BLaER1 (cell line): ENCODE measurements around the gene RAD50.

Experiments
- H3K27ac ChIP-seq: shearing (Covaris generic); formaldehyde crosslinking; 2 replicates; pipeline ENCODE4 v1.8.1; 2022
- H3K27me3 ChIP-seq: shearing (Covaris generic); formaldehyde crosslinking; 2 replicates; pipeline ENCODE4 v1.8.1; 2022
- H3K36me3 ChIP-seq: shearing (Covaris generic); formaldehyde crosslinking; 2 replicates; pipeline ENCODE4 v1.8.1; 2022
- H3K4me1 ChIP-seq: shearing (Covaris generic); formaldehyde crosslinking; 2 replicates; pipeline ENCODE4 v1.8.1; 2022
- H3K4me2 ChIP-seq: shearing (Covaris generic); formaldehyde crosslinking; 2 replicates; pipeline ENCODE4 v1.8.1; 2022
- H3K4me3 ChIP-seq: shearing (Covaris generic); formaldehyde crosslinking; 2 replicates; pipeline ENCODE4 v1.8.1; 2022
- H3K9ac ChIP-seq: shearing (Covaris generic); formaldehyde crosslinking; 2 replicates; pipeline ENCODE4 v1.8.1; 2022
- H3K9me3 ChIP-seq: shearing (Covaris generic); formaldehyde crosslinking; 2 replicates; pipeline ENCODE4 v1.8.1; 2022
- H4K20me1 ChIP-seq: shearing (Covaris generic); formaldehyde crosslinking; 2 replicates; pipeline ENCODE4 v1.8.1; 2022
- Cebpa-rat ChIP-seq: shearing (Covaris generic); IDR thresholded peaks from 2 replicates; pipeline ENCODE4 v1.8.1; 2022

Gene RAD50

GRCh38 chr5:132673939-132674630, 117.3 kb downstream of the RAD50 start, which contains the start of gene IL4:
Gene IL4 (plus strand): TSS chr5:132673989. CDS start chr5:132674051, 62 bp downstream.
- no peak within 1 kb of the TSS for H3K9ac ChIP-seq
- no peaks in the 10 kb centered on the region for H3K27me3 ChIP-seq
- no peak within 1 kb of the TSS for H3K4me3 ChIP-seq
- H4K20me1 ChIP-seq, result no peaks in the 10 kb centered on the region
- no peaks in the 10 kb centered on the region for H3K9me3 ChIP-seq
- H3K4me1 ChIP-seq, result no peaks in the 10 kb centered on the region
- no peak within 1 kb of the TSS for H3K27ac ChIP-seq
- no peak within 1 kb of the TSS for H3K4me2 ChIP-seq
- no peak for TF ChIP-seq Cebpa-rat
- H3K36me3 ChIP-seq, result no peaks in the 10 kb centered on the region

DNA sequence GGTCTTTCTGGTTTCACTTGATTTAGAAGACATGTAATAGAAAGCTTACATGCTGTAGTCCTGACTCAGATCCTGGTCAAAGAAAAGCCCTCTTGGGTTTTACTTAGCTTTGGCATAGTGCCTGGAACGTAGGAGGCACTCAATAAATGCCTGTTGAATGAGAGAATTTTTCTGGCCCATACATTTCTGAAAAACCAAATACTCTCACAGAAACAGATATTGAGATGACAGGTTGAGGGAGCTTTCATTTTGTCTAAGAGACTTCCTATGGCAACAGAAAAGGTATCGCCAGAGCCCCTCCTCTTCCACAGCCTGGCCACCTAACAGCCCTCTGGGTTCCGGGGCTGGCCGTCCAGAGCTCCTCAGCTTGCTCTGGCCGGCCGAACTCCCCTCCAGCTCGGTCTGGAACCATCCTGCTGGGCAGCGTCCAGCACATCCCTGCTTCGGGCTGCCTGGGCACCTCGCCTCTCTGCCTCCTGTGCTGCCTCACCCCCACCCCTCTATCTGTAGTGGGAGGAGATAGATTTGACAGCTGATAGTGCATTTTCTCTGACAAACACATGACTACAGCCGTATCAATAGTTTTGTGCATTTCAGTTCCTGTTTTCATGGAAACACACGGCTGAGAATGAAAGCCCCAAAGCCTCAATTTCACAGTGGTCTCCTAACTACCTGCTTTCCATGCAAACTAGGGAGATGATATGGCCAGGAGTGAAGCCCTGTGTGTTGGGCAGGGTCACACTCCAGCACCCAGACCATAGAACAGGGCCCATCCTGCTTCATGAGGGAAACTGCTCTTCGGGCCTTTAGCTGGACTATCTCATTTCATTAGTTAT, 118.1 kb downstream of the RAD50 start:
- no peak overlapping the region for H3K4me3 ChIP-seq
- no peaks in the 10 kb centered on the region for H3K27me3 ChIP-seq
- no peak overlapping the region for H3K9ac ChIP-seq
- H3K36me3 ChIP-seq, result no peaks in the 10 kb centered on the region
- no peaks in the 10 kb centered on the region for H4K20me1 ChIP-seq
- no peak overlapping the region for H3K27ac ChIP-seq
- no peak overlapping the region for H3K4me2 ChIP-seq
- H3K9me3 ChIP-seq, result no peaks in the 10 kb centered on the region
- H3K4me1 ChIP-seq, result no peaks in the 10 kb centered on the region
- TF ChIP-seq Cebpa-rat, result no peak

GRCh38 chr5:132675936-132676689, 119.3 kb downstream of the RAD50 start:
- no peaks in the 10 kb centered on the region for H3K27me3 ChIP-seq
- H4K20me1 ChIP-seq, result no peaks in the 10 kb centered on the region
- H3K4me3 ChIP-seq, result no peak overlapping the region
- no peak overlapping the region for H3K9ac ChIP-seq
- H3K4me1 ChIP-seq, result peaks cover 1% of the 10 kb centered on the region; the same call in 1 of the 2 replicates
- no peak for TF ChIP-seq Cebpa-rat
- no peak overlapping the region for H3K27ac ChIP-seq
- no peak overlapping the region for H3K4me2 ChIP-seq
- H3K36me3 ChIP-seq, result no peaks in the 10 kb centered on the region
- H3K9me3 ChIP-seq, result no peaks in the 10 kb centered on the region

DNA sequence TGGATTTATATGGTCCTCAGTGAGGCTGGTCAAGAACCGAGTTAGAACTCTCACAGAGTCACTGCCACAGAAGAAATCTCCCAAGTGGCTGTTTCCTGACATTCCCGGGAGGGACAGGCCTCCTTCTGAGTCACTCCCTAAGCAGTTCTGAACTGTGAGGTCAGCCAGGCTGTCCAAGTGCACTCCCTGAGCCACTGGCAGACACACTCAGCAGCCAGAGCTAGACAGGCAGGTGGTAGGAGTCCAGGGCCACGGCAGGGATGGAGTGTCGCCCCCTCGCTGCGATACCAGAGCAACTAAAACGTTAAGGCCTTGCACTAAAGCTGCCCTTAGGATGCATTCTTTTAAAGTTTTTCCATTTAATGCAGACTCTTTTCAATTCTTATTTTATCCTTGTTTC, 120.4 kb downstream of the RAD50 start:
- TF ChIP-seq Cebpa-rat, result no peak
- Histone ChIP-seq H3K9ac (no peak overlapping the region), H4K20me1 (no peaks in the 10 kb centered on the region), H3K9me3 (no peaks in the 10 kb centered on the region), H3K27ac (no peak overlapping the region), H3K4me1 (peaks cover 7% of the 10 kb centered on the region; the same call in 1 of the 2 replicates), H3K36me3 (no peaks in the 10 kb centered on the region), H3K4me2 (no peak overlapping the region), H3K4me3 (no peak overlapping the region), H3K27me3 (no peaks in the 10 kb centered on the region)

- Histone ChIP-seq H3K27me3 (no peaks in the 10 kb centered on the region), H3K4me2 (no peak overlapping the region), H4K20me1 (no peaks in the 10 kb centered on the region), H3K9ac (no peak overlapping the region), H3K36me3 (no peaks in the 10 kb centered on the region), H3K4me3 (no peak overlapping the region), H3K27ac (no peak overlapping the region), H3K9me3 (no peaks in the 10 kb centered on the region), H3K4me1 (peaks cover 7% of the 10 kb centered on the region; the same call in 1 of the 2 replicates)
- no peak for TF ChIP-seq Cebpa-rat
These were observed 121.1 kb downstream of the RAD50 start for GRCh38 chr5:132677682-132678400.

- Histone ChIP-seq H3K4me3 (no peak overlapping the region), H3K36me3 (no peaks in the 10 kb centered on the region), H3K9me3 (no peaks in the 10 kb centered on the region), H3K27ac (no peak overlapping the region), H3K4me1 (peaks cover 7% of the 10 kb centered on the region; the same call in 1 of the 2 replicates), H4K20me1 (no peaks in the 10 kb centered on the region), H3K27me3 (no peaks in the 10 kb centered on the region), H3K9ac (no peak overlapping the region), H3K4me2 (no peak overlapping the region)
- no peak for TF ChIP-seq Cebpa-rat
These were observed 122.0 kb downstream of the RAD50 start for GRCh38 chr5:132678735-132679134.

GRCh38 chr5:132679166-132679565, 122.4 kb downstream of the RAD50 start:
- H3K36me3 ChIP-seq, result no peaks in the 10 kb centered on the region
- peaks cover 10% of the 10 kb centered on the region for H3K4me1 ChIP-seq
- no peaks in the 10 kb centered on the region for H3K9me3 ChIP-seq
- H3K4me2 ChIP-seq, result no peak overlapping the region
- TF ChIP-seq Cebpa-rat, result no peak
- H3K27me3 ChIP-seq, result no peaks in the 10 kb centered on the region
- H4K20me1 ChIP-seq, result no peaks in the 10 kb centered on the region
- no peak overlapping the region for H3K9ac ChIP-seq
- no peak overlapping the region for H3K27ac ChIP-seq
- no peak overlapping the region for H3K4me3 ChIP-seq

GRCh38 chr5:132679717-132680380, 123.1 kb downstream of the RAD50 start:
- H3K4me1 ChIP-seq, result peaks cover 17% of the 10 kb centered on the region
- H3K9me3 ChIP-seq, result no peaks in the 10 kb centered on the region
- no peaks in the 10 kb centered on the region for H4K20me1 ChIP-seq
- H3K27me3 ChIP-seq, result no peaks in the 10 kb centered on the region
- no peak overlapping the region for H3K4me2 ChIP-seq
- H3K36me3 ChIP-seq, result no peaks in the 10 kb centered on the region
- H3K27ac ChIP-seq, result no peak overlapping the region
- no peak overlapping the region for H3K4me3 ChIP-seq
- no peak overlapping the region for H3K9ac ChIP-seq
- TF ChIP-seq Cebpa-rat, result no peak
